ENCODE results near the gene RRAS2. TPM values are rescaled to one million over a fixed set of nuclear protein-coding genes. Genes with fewer than 3 reads are reported as not detected.

The RRAS2 gene
- total RNA-seq, 3 donors from 2014 or later (not counting 1 experiment from before 2014, with no cell fraction given), result 62.1 to 86.7 (median 69.6) TPM

DNA sequence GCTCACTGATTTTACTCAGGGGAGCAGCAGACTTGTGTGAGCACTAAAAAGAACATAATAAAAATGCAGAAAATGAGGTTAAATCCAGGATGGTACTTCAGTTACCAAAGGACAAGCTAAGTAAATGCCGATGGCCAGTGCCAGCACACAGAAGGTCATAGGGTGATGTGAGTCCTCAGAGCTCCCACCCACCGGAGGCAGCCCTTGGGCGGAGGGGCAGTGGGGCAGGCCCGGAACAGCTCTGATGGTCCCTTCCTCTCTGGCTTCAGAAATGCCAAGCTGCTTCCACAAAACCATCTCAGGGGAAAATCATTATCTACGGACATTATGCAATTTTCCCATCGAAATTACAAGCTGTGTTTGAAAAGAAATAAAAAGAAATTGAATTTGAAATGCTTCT lies 124.5 kb downstream of the RRAS2 start:
- Mint-ChIP-seq H3K9me3 (no peaks in the 10 kb centered on the region), H3K4me3 (no peak overlapping the region), H3K4me1 (no peaks in the 10 kb centered on the region), H3K27ac (no peak overlapping the region), H3K36me3 (no peaks in the 10 kb centered on the region), H3K27me3 (ENCODE audit: low read depth in 2 of 2) (peaks cover 19 to 21% of the 10 kb centered on the region in 2 donors)
- no peaks in the 10 kb centered on the region for H3K27me3 ChIP-seq (ENCODE audit: control insufficient read depth, insufficient read depth, low read length)
- H3K9me3 ChIP-seq (ENCODE audit: control insufficient read depth, insufficient read depth, low read length), result no peaks in the 10 kb centered on the region
- H3K4me3 ChIP-seq (ENCODE audit: low read length), result no peak overlapping the region
- TF ChIP-seq, protein P1, sequence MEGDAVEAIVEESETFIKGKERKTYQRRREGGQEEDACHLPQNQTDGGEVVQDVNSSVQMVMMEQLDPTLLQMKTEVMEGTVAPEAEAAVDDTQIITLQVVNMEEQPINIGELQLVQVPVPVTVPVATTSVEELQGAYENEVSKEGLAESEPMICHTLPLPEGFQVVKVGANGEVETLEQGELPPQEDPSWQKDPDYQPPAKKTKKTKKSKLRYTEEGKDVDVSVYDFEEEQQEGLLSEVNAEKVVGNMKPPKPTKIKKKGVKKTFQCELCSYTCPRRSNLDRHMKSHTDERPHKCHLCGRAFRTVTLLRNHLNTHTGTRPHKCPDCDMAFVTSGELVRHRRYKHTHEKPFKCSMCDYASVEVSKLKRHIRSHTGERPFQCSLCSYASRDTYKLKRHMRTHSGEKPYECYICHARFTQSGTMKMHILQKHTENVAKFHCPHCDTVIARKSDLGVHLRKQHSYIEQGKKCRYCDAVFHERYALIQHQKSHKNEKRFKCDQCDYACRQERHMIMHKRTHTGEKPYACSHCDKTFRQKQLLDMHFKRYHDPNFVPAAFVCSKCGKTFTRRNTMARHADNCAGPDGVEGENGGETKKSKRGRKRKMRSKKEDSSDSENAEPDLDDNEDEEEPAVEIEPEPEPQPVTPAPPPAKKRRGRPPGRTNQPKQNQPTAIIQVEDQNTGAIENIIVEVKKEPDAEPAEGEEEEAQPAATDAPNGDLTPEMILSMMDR (IDR thresholded peaks at IDR 0.05), result no peak
- WGBS (ENCODE audit: insufficient coverage), result 89% methylated on average over 6 of the region's 6 CpGs
- H3K4me1 ChIP-seq (ENCODE audit: control insufficient read depth, insufficient read depth, low read length), result peaks cover 11% of the 10 kb centered on the region
- intact Hi-C loops (cut with micrococcal nuclease), result no loop called here
- no peak overlapping the region for H3K27ac ChIP-seq (ENCODE audit: low read length)
- DNase-seq (no peak), ATAC-seq (no peak)
- no peaks in the 10 kb centered on the region for H3K36me3 ChIP-seq (ENCODE audit: control insufficient read depth, insufficient read depth, low read length)

DNA sequence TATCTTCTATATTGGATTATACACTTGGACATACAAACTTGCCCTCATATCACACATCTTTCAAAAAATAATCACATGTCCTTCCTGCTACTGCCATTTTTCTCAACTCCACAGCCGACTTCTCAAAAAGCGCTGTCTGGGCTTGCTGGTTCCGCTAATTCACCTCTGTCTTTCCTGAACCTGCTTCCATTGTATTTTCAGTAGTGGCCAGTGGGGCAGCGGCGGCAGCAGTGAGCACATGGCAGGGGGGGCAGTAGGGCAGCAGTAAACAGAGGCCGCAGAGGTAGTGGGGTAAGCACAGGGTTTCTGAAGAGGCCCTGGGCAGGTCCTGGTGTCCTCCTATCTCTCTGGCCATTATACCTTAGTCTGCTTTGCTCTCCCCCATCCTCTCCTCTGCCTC lies 126.3 kb downstream of the RRAS2 start:
- no peaks in the 10 kb centered on the region for H3K27me3 ChIP-seq (ENCODE audit: control insufficient read depth, insufficient read depth, low read length)
- H3K9me3 ChIP-seq (ENCODE audit: control insufficient read depth, insufficient read depth, low read length), result no peaks in the 10 kb centered on the region
- DNase-seq, result no peak
- Mint-ChIP-seq H3K9me3 (no peaks in the 10 kb centered on the region), H3K4me3 (no peak overlapping the region), H3K27me3 (ENCODE audit: low read depth in 2 of 2) (peaks cover 19 to 21% of the 10 kb centered on the region in 2 donors), H3K4me1 (no peaks in the 10 kb centered on the region), H3K36me3 (no peaks in the 10 kb centered on the region), H3K27ac (no peak overlapping the region)
- H3K4me1 ChIP-seq (ENCODE audit: control insufficient read depth, insufficient read depth, low read length), result peaks cover 9% of the 10 kb centered on the region
- intact Hi-C loops (cut with micrococcal nuclease), result no loop called here
- no peak for ATAC-seq
- no peaks in the 10 kb centered on the region for H3K36me3 ChIP-seq (ENCODE audit: control insufficient read depth, insufficient read depth, low read length)
- no peak overlapping the region for H3K4me3 ChIP-seq (ENCODE audit: low read length)
- no peak overlapping the region for H3K27ac ChIP-seq (ENCODE audit: low read length)
- WGBS (ENCODE audit: insufficient coverage), result 76% methylated on average over 6 of the region's 6 CpGs
- TF ChIP-seq, protein P1 (IDR thresholded peaks at IDR 0.05), result no peak

DNA sequence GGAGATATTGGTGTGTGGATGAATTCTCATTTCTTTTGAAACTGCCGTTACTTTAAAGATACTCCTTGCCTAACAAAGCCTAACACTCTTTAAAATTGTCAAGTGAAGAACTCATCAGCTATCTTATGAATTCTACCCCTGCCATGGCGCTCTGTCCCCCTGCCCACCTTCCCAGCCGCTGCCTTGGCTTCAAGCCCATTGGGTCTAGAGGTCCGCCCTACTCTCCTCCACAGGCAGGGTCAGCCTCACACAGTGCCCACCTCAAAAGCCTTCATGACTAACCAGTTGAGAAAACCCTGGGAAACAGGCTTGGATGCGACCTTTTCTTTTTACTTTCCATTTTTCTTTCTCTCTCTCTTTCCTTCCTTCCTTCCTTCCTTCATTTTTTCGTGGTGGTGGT lies 128.6 kb downstream of the RRAS2 start:
- intact Hi-C loops (cut with micrococcal nuclease), result no loop called here
- WGBS (ENCODE audit: insufficient coverage), result 69% methylated on average over 5 of the region's 6 CpGs
- Mint-ChIP-seq H3K4me3 (no peak overlapping the region), H3K36me3 (no peaks in the 10 kb centered on the region), H3K27me3 (ENCODE audit: low read depth in 2 of 2) (peaks cover 12 to 17% of the 10 kb centered on the region in 2 donors), H3K9me3 (no peaks in the 10 kb centered on the region), H3K4me1 (no peaks in the 10 kb centered on the region), H3K27ac (no peak overlapping the region)
- no peak for ATAC-seq
- no peaks in the 10 kb centered on the region for H3K36me3 ChIP-seq (ENCODE audit: control insufficient read depth, insufficient read depth, low read length)
- no peaks in the 10 kb centered on the region for H3K9me3 ChIP-seq (ENCODE audit: control insufficient read depth, insufficient read depth, low read length)
- no peaks in the 10 kb centered on the region for H3K27me3 ChIP-seq (ENCODE audit: control insufficient read depth, insufficient read depth, low read length)
- no peak overlapping the region for H3K4me3 ChIP-seq (ENCODE audit: low read length)
- TF ChIP-seq, protein P1 (IDR thresholded peaks at IDR 0.05), result no peak
- DNase-seq, result no peak
- H3K4me1 ChIP-seq (ENCODE audit: control insufficient read depth, insufficient read depth, low read length), result no peaks in the 10 kb centered on the region
- no peak overlapping the region for H3K27ac ChIP-seq (ENCODE audit: low read length)

DNA sequence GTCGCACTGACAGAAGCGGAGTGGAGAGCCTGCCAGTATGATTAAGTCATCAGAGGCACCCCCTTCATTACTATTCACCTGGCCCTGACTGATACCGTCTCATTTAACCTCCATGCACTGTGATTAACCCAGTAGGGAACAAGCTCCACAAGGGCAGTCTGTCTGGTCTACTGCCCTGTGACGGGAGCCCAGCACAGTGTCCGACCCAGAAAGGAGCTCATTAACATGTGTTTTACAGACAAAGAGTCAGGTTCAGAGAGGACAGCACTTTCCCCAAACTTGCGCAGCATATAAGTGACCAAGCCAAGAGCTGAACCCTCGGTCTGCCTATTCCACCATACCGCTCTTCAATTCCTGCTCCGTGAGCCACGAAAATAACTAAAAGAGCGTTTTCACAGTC lies 129.5 kb downstream of the RRAS2 start:
- H3K27ac Mint-ChIP-seq, result no peak overlapping the region
- Histone ChIP-seq H3K27me3 (ENCODE audit: control insufficient read depth, insufficient read depth, low read length) (no peaks in the 10 kb centered on the region), H3K36me3 (ENCODE audit: control insufficient read depth, insufficient read depth, low read length) (no peaks in the 10 kb centered on the region), H3K9me3 (ENCODE audit: control insufficient read depth, insufficient read depth, low read length) (no peaks in the 10 kb centered on the region), H3K4me1 (ENCODE audit: control insufficient read depth, insufficient read depth, low read length) (no peaks in the 10 kb centered on the region), H3K4me3 (ENCODE audit: low read length) (no peak overlapping the region), H3K27ac (ENCODE audit: low read length) (no peak overlapping the region)
- TF ChIP-seq, protein P1 (IDR thresholded peaks at IDR 0.05), result no peak
- no peak for DNase-seq
- no peaks in the 10 kb centered on the region for H3K36me3 Mint-ChIP-seq
- intact Hi-C loops (cut with micrococcal nuclease), result no loop called here
- no peak overlapping the region for H3K4me3 Mint-ChIP-seq
- no peaks in the 10 kb centered on the region for H3K4me1 Mint-ChIP-seq
- 92% methylated on average over 11 of the region's 11 CpGs for WGBS (ENCODE audit: insufficient coverage)
- no peak for ATAC-seq
- H3K9me3 Mint-ChIP-seq, result no peaks in the 10 kb centered on the region
- H3K27me3 Mint-ChIP-seq (ENCODE audit: low read depth in 2 of 2), result peaks cover 12 to 14% of the 10 kb centered on the region in 2 donors
